ENCODE data around the gene ASB8.

Gene ASB8

GRCh38 chr12:48119834-48120195 lies 37.5 kb downstream of the ASB8 start:
- H3K4ac ChIP-seq (ENCODE audit: low read depth in 1 of 2, low read length in 2 of 2): no peak overlapping the region
- no peak overlapping the region for H3K23ac ChIP-seq (ENCODE audit: low read length in 2 of 2)
- H3K9me3 ChIP-seq (ENCODE audit: control insufficient read depth, low read length): no peaks in the 10 kb centered on the region
- H3K18ac ChIP-seq (ENCODE audit: low read depth in 1 of 2, low read length in 2 of 2): peak overlapping the region in 1 of 2 experiments; percentile 66
- peak overlapping the region in 1 of 2 experiments; percentile 98 for H3K4me3 ChIP-seq (ENCODE audit: insufficient read depth in 1 of 2, low read depth in 1 of 2, low read length in 2 of 2)
- H3K36me3 ChIP-seq (ENCODE audit: control insufficient read depth in 1 of 2, insufficient read depth in 2 of 2, low read depth in 1 of 2, low read length in 2 of 2): peaks cover 0 to 25% of the 10 kb centered on the region in 2 experiments
- no peaks in the 10 kb centered on the region for H3K4me1 ChIP-seq (ENCODE audit: control insufficient read depth, insufficient read depth, low read depth, low read length)
- no peak overlapping the region for H2BK15ac ChIP-seq (ENCODE audit: low read depth, poor library complexity, severe bottlenecking)
- WGBS: 0% methylated on average over 3 of the region's 5 CpGs
- DNase-seq: peak; percentile 49
- no peak overlapping the region for H2BK120ac ChIP-seq (ENCODE audit: low read depth, low read length)
- H3K27me3 ChIP-seq (ENCODE audit: control insufficient read depth in 1 of 2, insufficient read depth in 1 of 2, low read length in 2 of 2): peaks cover 3 to 4% of the 10 kb centered on the region in 2 experiments
- H2AFZ ChIP-seq (ENCODE audit: low read depth, low read length): no peak overlapping the region
- H3K9ac ChIP-seq (ENCODE audit: low read length): peak overlapping the region; percentile 98
- H3K4me2 ChIP-seq (ENCODE audit: low read length, poor library complexity, severe bottlenecking): peak overlapping the region; percentile 77
- no peak overlapping the region for H4K8ac ChIP-seq (ENCODE audit: low read length)
- H4K91ac ChIP-seq (ENCODE audit: low read length): no peak overlapping the region
- peak overlapping the region; percentile 11 for H3K27ac ChIP-seq (ENCODE audit: low read length, poor library complexity, severe bottlenecking)
- peak overlapping the region in 1 of 2 experiments; percentile 62 for H3K14ac ChIP-seq (ENCODE audit: low read length in 2 of 2)
- H3K79me1 ChIP-seq (replicated peaks; ENCODE audit: low read length, poor library complexity, severe bottlenecking): peaks cover 15% of the 10 kb centered on the region
- no peak overlapping the region for H2AK5ac ChIP-seq (ENCODE audit: low read length, severe bottlenecking)
- H2BK12ac ChIP-seq (ENCODE audit: low read length in 2 of 2): no peak overlapping the region
- H2BK5ac ChIP-seq (ENCODE audit: low read depth, low read length, poor library complexity, severe bottlenecking): no peak overlapping the region

DNA sequence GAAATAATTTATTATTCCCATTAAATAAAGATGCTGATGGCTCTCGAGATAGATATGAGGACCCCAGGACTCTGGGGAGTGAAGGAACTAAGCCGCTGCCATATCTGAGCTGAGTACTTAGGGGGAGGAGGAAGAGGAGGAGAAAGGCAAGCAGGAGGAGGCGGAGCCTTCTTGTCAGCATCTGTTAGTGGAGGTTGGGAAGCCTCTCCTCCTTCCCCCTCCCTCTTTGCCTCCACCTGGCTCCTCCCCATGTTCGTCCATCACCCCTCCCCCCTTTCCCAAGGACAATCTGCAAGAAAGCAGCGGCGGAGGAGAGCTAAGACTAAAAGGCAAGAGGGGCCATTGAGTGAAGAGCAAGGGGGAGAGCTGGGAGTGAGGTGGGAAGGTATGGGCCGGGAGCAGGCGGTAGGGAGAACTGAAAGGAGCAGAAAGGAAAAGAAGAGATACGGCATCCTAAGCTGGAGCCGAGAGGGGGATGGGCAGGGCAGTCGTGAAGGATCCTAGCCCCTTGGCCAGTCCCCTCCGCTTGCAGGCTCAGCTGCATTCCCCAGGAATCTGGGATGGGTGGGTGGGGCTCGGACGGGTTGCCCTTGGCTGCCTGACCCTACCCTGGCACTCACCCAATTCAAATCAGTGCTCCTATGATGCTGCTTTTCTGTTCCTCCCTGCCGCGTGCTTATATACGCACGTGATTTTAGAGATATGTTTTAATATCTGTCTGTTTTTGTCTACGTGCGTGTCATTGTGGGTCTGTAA lies 38.1 kb downstream of the ASB8 start, which contains the start of gene PFKM:
Gene PFKM, plus strand, starts transcription at position 287 of the 756 bp plus-strand sequence. CDS start 3,411 bp downstream, outside the sequence.
- no peaks in the 10 kb centered on the region for H3K9me3 ChIP-seq (ENCODE audit: control insufficient read depth, low read length)
- peaks cover 10% of the 10 kb centered on the region for H3K79me1 ChIP-seq (replicated peaks; ENCODE audit: low read length, poor library complexity, severe bottlenecking)
- no peak within 1 kb of the TSS for H2BK120ac ChIP-seq (ENCODE audit: low read depth, low read length)
- no peak within 1 kb of the TSS for H2AK5ac ChIP-seq (ENCODE audit: low read length, severe bottlenecking)
- no peak within 1 kb of the TSS for H4K91ac ChIP-seq (ENCODE audit: low read length)
- H2BK12ac ChIP-seq (ENCODE audit: low read length in 2 of 2): peak within 1 kb of the TSS in 1 of 2 experiments; percentile 87
- peak within 1 kb of the TSS; percentile 85 to 98 for H3K4me3 ChIP-seq (ENCODE audit: insufficient read depth in 1 of 2, low read depth in 1 of 2, low read length in 2 of 2)
- peak within 1 kb of the TSS; percentile 63 for H3K27ac ChIP-seq (ENCODE audit: low read length, poor library complexity, severe bottlenecking)
- under 1% methylated on average over 16 of the region's 20 CpGs for WGBS
- H3K14ac ChIP-seq (ENCODE audit: low read length in 2 of 2): peak within 1 kb of the TSS; percentile 62 to 94
- no peak within 1 kb of the TSS for H2BK5ac ChIP-seq (ENCODE audit: low read depth, low read length, poor library complexity, severe bottlenecking)
- H3K4me2 ChIP-seq (ENCODE audit: low read length, poor library complexity, severe bottlenecking): peak within 1 kb of the TSS; percentile 77
- H3K4ac ChIP-seq (ENCODE audit: low read depth in 1 of 2, low read length in 2 of 2): peak within 1 kb of the TSS in 1 of 2 experiments; percentile 81
- peak within 1 kb of the TSS; percentile 98 for H3K9ac ChIP-seq (ENCODE audit: low read length)
- peak; percentile 93 for DNase-seq
- H3K36me3 ChIP-seq (ENCODE audit: control insufficient read depth in 1 of 2, insufficient read depth in 2 of 2, low read depth in 1 of 2, low read length in 2 of 2): peaks cover 0 to 19% of the 10 kb centered on the region in 2 experiments
- peak within 1 kb of the TSS; percentile 93 for H2AFZ ChIP-seq (ENCODE audit: low read depth, low read length)
- peak within 1 kb of the TSS in 1 of 2 experiments; percentile 9 for H3K23ac ChIP-seq (ENCODE audit: low read length in 2 of 2)
- no peak within 1 kb of the TSS for H2BK15ac ChIP-seq (ENCODE audit: low read depth, poor library complexity, severe bottlenecking)
- H3K27me3 ChIP-seq (ENCODE audit: control insufficient read depth in 1 of 2, insufficient read depth in 1 of 2, low read length in 2 of 2): peaks cover 7% of the 10 kb centered on the region in 2 experiments
- peak within 1 kb of the TSS; percentile 62 for H4K8ac ChIP-seq (ENCODE audit: low read length)
- no peaks in the 10 kb centered on the region for H3K4me1 ChIP-seq (ENCODE audit: control insufficient read depth, insufficient read depth, low read depth, low read length)
- H3K18ac ChIP-seq (ENCODE audit: low read depth in 1 of 2, low read length in 2 of 2): peak within 1 kb of the TSS; percentile 66 to 97

DNA sequence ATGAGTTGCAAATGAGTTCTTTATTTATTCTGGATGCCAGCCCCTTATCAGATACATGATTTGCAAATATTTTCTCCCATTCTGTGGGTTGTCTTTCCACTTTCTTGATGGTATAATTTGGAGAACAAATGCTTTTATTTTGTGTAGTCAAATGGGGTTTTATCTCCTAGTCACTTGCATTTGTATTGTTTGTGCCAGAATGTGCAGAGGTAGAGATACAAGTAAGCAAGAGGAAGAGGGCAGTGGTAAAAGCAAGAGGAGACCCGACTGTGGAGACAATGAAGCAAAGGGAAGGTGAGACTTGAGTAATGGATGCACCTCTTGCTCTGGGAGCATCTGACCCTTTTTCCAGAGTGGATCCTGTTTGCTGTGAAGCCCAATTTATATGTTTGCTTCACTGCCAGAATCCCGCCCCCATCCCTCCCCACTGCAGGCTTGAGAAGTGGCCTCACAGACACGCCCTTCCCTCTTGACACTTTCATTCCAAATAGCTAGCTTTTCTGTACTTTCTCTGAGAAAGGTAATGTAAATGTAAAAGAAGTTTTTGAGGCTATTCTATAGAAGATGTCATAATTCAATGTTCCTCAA lies 38.9 kb downstream of the ASB8 start:
- Histone ChIP-seq H3K14ac (ENCODE audit: low read length in 2 of 2) (no peak overlapping the region), H2BK120ac (ENCODE audit: low read depth, low read length) (no peak overlapping the region), H3K27me3 (ENCODE audit: control insufficient read depth in 1 of 2, insufficient read depth in 1 of 2, low read length in 2 of 2) (peaks cover 7 to 13% of the 10 kb centered on the region in 2 experiments), H3K4me3 (ENCODE audit: insufficient read depth in 1 of 2, low read depth in 1 of 2, low read length in 2 of 2) (peak overlapping the region in 1 of 2 experiments; percentile 98), H4K91ac (ENCODE audit: low read length) (no peak overlapping the region), H3K23ac (ENCODE audit: low read length in 2 of 2) (no peak overlapping the region), H3K79me1 (replicated peaks; ENCODE audit: low read length, poor library complexity, severe bottlenecking) (peaks cover 10% of the 10 kb centered on the region), H2BK5ac (ENCODE audit: low read depth, low read length, poor library complexity, severe bottlenecking) (no peak overlapping the region), H3K4me2 (ENCODE audit: low read length, poor library complexity, severe bottlenecking) (no peak overlapping the region), H3K27ac (ENCODE audit: low read length, poor library complexity, severe bottlenecking) (no peak overlapping the region), H2BK12ac (ENCODE audit: low read length in 2 of 2) (no peak overlapping the region), H3K4ac (ENCODE audit: low read depth in 1 of 2, low read length in 2 of 2) (no peak overlapping the region), H3K4me1 (ENCODE audit: control insufficient read depth, insufficient read depth, low read depth, low read length) (no peaks in the 10 kb centered on the region), H3K9ac (ENCODE audit: low read length) (peak overlapping the region; percentile 98), H3K18ac (ENCODE audit: low read depth in 1 of 2, low read length in 2 of 2) (no peak overlapping the region), H3K36me3 (ENCODE audit: control insufficient read depth in 1 of 2, insufficient read depth in 2 of 2, low read depth in 1 of 2, low read length in 2 of 2) (peaks cover 0 to 10% of the 10 kb centered on the region in 2 experiments), H3K9me3 (ENCODE audit: control insufficient read depth, low read length) (no peaks in the 10 kb centered on the region), H2AFZ (ENCODE audit: low read depth, low read length) (no peak overlapping the region), H2BK15ac (ENCODE audit: low read depth, poor library complexity, severe bottlenecking) (no peak overlapping the region), H2AK5ac (ENCODE audit: low read length, severe bottlenecking) (no peak overlapping the region), H4K8ac (ENCODE audit: low read length) (peak overlapping the region; percentile 5)
- DNase-seq: peak; percentile 5
- WGBS: 23% methylated on average over 2 of the region's 3 CpGs

GRCh38 chr12:48115957-48116356 lies 41.4 kb downstream of the ASB8 start:
- no peak overlapping the region for H2BK5ac ChIP-seq (ENCODE audit: low read depth, low read length, poor library complexity, severe bottlenecking)
- H3K9me3 ChIP-seq (ENCODE audit: control insufficient read depth, low read length): no peaks in the 10 kb centered on the region
- no peak overlapping the region for H2BK120ac ChIP-seq (ENCODE audit: low read depth, low read length)
- H3K4me1 ChIP-seq (ENCODE audit: control insufficient read depth, insufficient read depth, low read depth, low read length): no peaks in the 10 kb centered on the region
- 98% methylated on average over 1 of the region's 1 CpG for WGBS
- H2AFZ ChIP-seq (ENCODE audit: low read depth, low read length): no peak overlapping the region
- no peak overlapping the region for H3K4me3 ChIP-seq (ENCODE audit: insufficient read depth in 1 of 2, low read depth in 1 of 2, low read length in 2 of 2)
- no peak overlapping the region for H3K27ac ChIP-seq (ENCODE audit: low read length, poor library complexity, severe bottlenecking)
- DNase-seq: no peak
- no peaks in the 10 kb centered on the region for H3K36me3 ChIP-seq (ENCODE audit: control insufficient read depth in 1 of 2, insufficient read depth in 2 of 2, low read depth in 1 of 2, low read length in 2 of 2)
- H2BK12ac ChIP-seq (ENCODE audit: low read length in 2 of 2): no peak overlapping the region
- H3K9ac ChIP-seq (ENCODE audit: low read length): no peak overlapping the region
- H2AK5ac ChIP-seq (ENCODE audit: low read length, severe bottlenecking): no peak overlapping the region
- no peak overlapping the region for H3K4me2 ChIP-seq (ENCODE audit: low read length, poor library complexity, severe bottlenecking)
- H3K18ac ChIP-seq (ENCODE audit: low read depth in 1 of 2, low read length in 2 of 2): no peak overlapping the region
- no peak overlapping the region for H3K23ac ChIP-seq (ENCODE audit: low read length in 2 of 2)
- H3K79me1 ChIP-seq (replicated peaks; ENCODE audit: low read length, poor library complexity, severe bottlenecking): no peaks in the 10 kb centered on the region
- no peak overlapping the region for H4K91ac ChIP-seq (ENCODE audit: low read length)
- H3K14ac ChIP-seq (ENCODE audit: low read length in 2 of 2): no peak overlapping the region
- no peak overlapping the region for H2BK15ac ChIP-seq (ENCODE audit: low read depth, poor library complexity, severe bottlenecking)
- H4K8ac ChIP-seq (ENCODE audit: low read length): no peak overlapping the region
- no peak overlapping the region for H3K4ac ChIP-seq (ENCODE audit: low read depth in 1 of 2, low read length in 2 of 2)
- H3K27me3 ChIP-seq (ENCODE audit: control insufficient read depth in 1 of 2, insufficient read depth in 1 of 2, low read length in 2 of 2): peaks cover 7 to 13% of the 10 kb centered on the region in 2 experiments
